Neural progenitor cell (in vitro differentiated cells): ENCODE data around the gene MAP2K5. TPM values are rescaled to one million over a fixed set of nuclear protein-coding genes. Genes with fewer than 3 reads are reported as not detected.

Experiments
- DNase-seq: peaks from one replicate; pipeline ENCODE4 v3.0.0-alpha.2; 2016; ENCODE audit warnings: low spot score
- H2AFZ ChIP-seq: fragments of 200-600 bp; sonication (generic); replicated peaks from 2 replicates; pipeline ENCODE4 v1.6.1; 2016; ENCODE audit warnings: antibody characterized with exemption
- H3F3A ChIP-seq: fragments of 200-600 bp; sonication (generic); 2 replicates; pipeline ENCODE4 v1.6.1; 2016; ENCODE audit warnings: antibody characterized with exemption, low read depth
- H3K27ac ChIP-seq: fragments of 200-600 bp; sonication (generic); 2 replicates; pipeline ENCODE4 v1.5.1; 2016; ENCODE audit warnings: mild to moderate bottlenecking
- H3K27me3 ChIP-seq: fragments of 200-600 bp; sonication (generic); 2 replicates; pipeline ENCODE4 v1.6.1; 2016; ENCODE audit warnings: mild to moderate bottlenecking, moderate library complexity
- H3K36me3 ChIP-seq: fragments of 200-600 bp; sonication (generic); 2 replicates; pipeline ENCODE4 v1.5.1; 2016
- H3K4me1 ChIP-seq: fragments of 200-600 bp; sonication (generic); 2 replicates; pipeline ENCODE4 v1.6.1; 2016; ENCODE audit warnings: mixed run types
- H3K4me2 ChIP-seq: fragments of 200-600 bp; sonication (generic); 2 replicates; pipeline ENCODE4 v1.6.1; 2016
- H3K4me3 ChIP-seq: fragments of 200-600 bp; sonication (generic); 2 replicates; pipeline ENCODE4 v1.5.1; 2016
- H3K79me2 ChIP-seq: fragments of 200-600 bp; sonication (generic); 2 replicates; pipeline ENCODE4 v1.6.1; 2016; ENCODE audit warnings: low read depth
- H3K9ac ChIP-seq: fragments of 200-600 bp; sonication (generic); 2 replicates; pipeline ENCODE4 v1.6.1; 2016
- H3K9me3 ChIP-seq: fragments of 200-600 bp; sonication (generic); 2 replicates; pipeline ENCODE4 v1.5.1; 2016; ENCODE audit warnings: low read depth
- H4K20me1 ChIP-seq: fragments of 200-600 bp; sonication (generic); 2 replicates; pipeline ENCODE4 v1.6.1; 2016; ENCODE audit warnings: low read depth
- H3K27ac Mint-ChIP-seq: 3 replicates; pipeline ENCODE4 v1.8.0; 2021; ENCODE audit warnings: mixed read lengths
- H3K27me3 Mint-ChIP-seq: 2 replicates; pipeline ENCODE4 v1.8.0; 2022; ENCODE audit warnings: low read depth, mild to moderate bottlenecking, inconsistent platforms, moderate library complexity, mixed read lengths; ENCODE audit not compliant: insufficient read depth
- H3K36me3 Mint-ChIP-seq: 3 replicates; pipeline ENCODE4 v1.8.0; 2021; ENCODE audit warnings: mixed read lengths
- H3K4me1 Mint-ChIP-seq: 3 replicates; pipeline ENCODE4 v1.8.0; 2021; ENCODE audit warnings: mixed read lengths
- H3K4me3 Mint-ChIP-seq: 3 replicates; pipeline ENCODE4 v1.8.0; 2021; ENCODE audit warnings: mild to moderate bottlenecking, moderate library complexity, mixed read lengths
- H3K9me3 Mint-ChIP-seq: 3 replicates; pipeline ENCODE4 v1.8.0; 2020; ENCODE audit warnings: mixed read lengths
- EZH2 ChIP-seq: fragments of 200-600 bp; sonication (generic); IDR thresholded peaks from 2 replicates; pipeline ENCODE4 v1.6.1; 2017; ENCODE audit warnings: antibody characterized with exemption, mild to moderate bottlenecking, moderate library complexity
- EZH2phosphoT487 ChIP-seq: fragments of 200-600 bp; sonication (generic); IDR thresholded peaks from 2 replicates; pipeline ENCODE4 v1.6.1; 2017; ENCODE audit warnings: antibody characterized with exemption
- total RNA-seq: library from RNA; depleted of rRNA; stranded (reverse); fragments of >200 nt; gene quantifications from 2 replicates; pipeline ENCODE4 v1.2.3, GENCODE V29; 2015; ENCODE audit warnings: low replicate concordance
- TF ChIP-seq, protein P1 (sequence below): fragments of 200-600 bp; sonication (generic); IDR thresholded peaks from 2 replicates; pipeline ENCODE4 v1.5.1; 2017; ENCODE audit warnings: antibody characterized with exemption, mild to moderate bottlenecking

The MAP2K5 gene
- total RNA-seq, 1 donor from 2014 or later, result 17.2 TPM

DNA sequence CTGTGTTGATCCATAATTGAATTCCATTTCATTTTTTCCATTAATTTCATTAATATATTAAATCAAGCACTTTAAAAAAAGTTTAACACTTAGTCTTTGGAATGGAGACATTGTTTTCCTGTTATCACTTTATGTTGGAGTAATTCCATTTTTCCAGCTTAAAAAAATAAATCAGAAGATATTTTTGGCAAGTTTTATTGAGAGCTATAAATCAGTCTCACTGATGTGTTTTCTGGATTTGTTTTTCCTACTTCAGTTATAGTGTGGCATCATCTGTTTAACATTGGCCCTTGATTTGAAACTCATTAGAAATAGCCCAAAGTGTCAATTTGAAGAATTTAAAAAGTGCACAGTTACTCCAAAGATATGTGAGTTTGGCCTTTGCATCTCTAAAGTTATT is 53.1 kb downstream of the MAP2K5 start:
- Histone ChIP-seq H2AFZ (no peak overlapping the region), H3K4me3 (no peak overlapping the region), H3K4me2 (no peak overlapping the region), H3K27me3 (no peaks in the 10 kb centered on the region), H3K9ac (no peak overlapping the region), H3K36me3 (no peaks in the 10 kb centered on the region), H3K27ac (no peak overlapping the region), H3F3A (no peaks in the 10 kb centered on the region), H3K9me3 (no peaks in the 10 kb centered on the region), H3K79me2 (no peaks in the 10 kb centered on the region), H3K4me1 (no peaks in the 10 kb centered on the region), H4K20me1 (no peaks in the 10 kb centered on the region)
- Mint-ChIP-seq H3K9me3 (peaks cover 2% of the 10 kb centered on the region), H3K4me1 (peaks cover 8% of the 10 kb centered on the region), H3K4me3 (no peak overlapping the region), H3K27ac (no peak overlapping the region), H3K36me3 (peaks cover 6% of the 10 kb centered on the region), H3K27me3 (peaks cover 2% of the 10 kb centered on the region)
- TF ChIP-seq, protein P1, sequence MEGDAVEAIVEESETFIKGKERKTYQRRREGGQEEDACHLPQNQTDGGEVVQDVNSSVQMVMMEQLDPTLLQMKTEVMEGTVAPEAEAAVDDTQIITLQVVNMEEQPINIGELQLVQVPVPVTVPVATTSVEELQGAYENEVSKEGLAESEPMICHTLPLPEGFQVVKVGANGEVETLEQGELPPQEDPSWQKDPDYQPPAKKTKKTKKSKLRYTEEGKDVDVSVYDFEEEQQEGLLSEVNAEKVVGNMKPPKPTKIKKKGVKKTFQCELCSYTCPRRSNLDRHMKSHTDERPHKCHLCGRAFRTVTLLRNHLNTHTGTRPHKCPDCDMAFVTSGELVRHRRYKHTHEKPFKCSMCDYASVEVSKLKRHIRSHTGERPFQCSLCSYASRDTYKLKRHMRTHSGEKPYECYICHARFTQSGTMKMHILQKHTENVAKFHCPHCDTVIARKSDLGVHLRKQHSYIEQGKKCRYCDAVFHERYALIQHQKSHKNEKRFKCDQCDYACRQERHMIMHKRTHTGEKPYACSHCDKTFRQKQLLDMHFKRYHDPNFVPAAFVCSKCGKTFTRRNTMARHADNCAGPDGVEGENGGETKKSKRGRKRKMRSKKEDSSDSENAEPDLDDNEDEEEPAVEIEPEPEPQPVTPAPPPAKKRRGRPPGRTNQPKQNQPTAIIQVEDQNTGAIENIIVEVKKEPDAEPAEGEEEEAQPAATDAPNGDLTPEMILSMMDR, result no peak
- TF ChIP-seq EZH2phosphoT487, result no peak
- TF ChIP-seq EZH2, result no peak
- no peak for DNase-seq

DNA sequence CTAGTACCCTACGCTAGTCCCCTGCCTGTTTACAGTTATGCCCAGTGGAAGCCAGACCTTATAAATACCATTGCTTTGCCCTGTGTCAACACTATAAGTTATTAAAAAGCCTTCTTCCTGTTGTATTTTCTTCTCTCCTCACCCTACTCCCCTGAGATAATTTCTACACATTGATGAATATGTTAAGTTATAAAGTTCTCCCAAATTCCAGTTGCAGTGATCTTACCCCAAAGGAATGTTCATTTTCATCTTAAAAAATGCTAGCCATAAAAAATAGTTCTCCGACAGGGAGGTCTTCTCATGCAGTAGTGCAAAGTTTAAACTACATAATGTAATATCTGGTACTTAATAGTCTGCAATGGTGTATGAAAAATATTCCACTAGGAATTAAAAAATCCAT is 58.6 kb downstream of the MAP2K5 start:
- H3K27me3 ChIP-seq, result no peaks in the 10 kb centered on the region
- H3F3A ChIP-seq, result no peaks in the 10 kb centered on the region
- Mint-ChIP-seq H3K4me1 (no peaks in the 10 kb centered on the region), H3K27ac (no peak overlapping the region), H3K36me3 (peaks cover 2% of the 10 kb centered on the region), H3K9me3 (no peaks in the 10 kb centered on the region), H3K4me3 (no peak overlapping the region), H3K27me3 (no peaks in the 10 kb centered on the region)
- no peaks in the 10 kb centered on the region for H3K36me3 ChIP-seq
- no peaks in the 10 kb centered on the region for H3K9me3 ChIP-seq
- no peak overlapping the region for H2AFZ ChIP-seq
- no peak overlapping the region for H3K27ac ChIP-seq
- H3K4me3 ChIP-seq, result no peak overlapping the region
- no peak for DNase-seq
- H3K79me2 ChIP-seq, result no peaks in the 10 kb centered on the region
- H4K20me1 ChIP-seq, result no peaks in the 10 kb centered on the region
- H3K4me1 ChIP-seq, result no peaks in the 10 kb centered on the region
- no peak for TF ChIP-seq EZH2
- TF ChIP-seq, protein P1, result no peak
- TF ChIP-seq EZH2phosphoT487, result no peak
- no peak overlapping the region for H3K4me2 ChIP-seq
- no peak overlapping the region for H3K9ac ChIP-seq

DNA sequence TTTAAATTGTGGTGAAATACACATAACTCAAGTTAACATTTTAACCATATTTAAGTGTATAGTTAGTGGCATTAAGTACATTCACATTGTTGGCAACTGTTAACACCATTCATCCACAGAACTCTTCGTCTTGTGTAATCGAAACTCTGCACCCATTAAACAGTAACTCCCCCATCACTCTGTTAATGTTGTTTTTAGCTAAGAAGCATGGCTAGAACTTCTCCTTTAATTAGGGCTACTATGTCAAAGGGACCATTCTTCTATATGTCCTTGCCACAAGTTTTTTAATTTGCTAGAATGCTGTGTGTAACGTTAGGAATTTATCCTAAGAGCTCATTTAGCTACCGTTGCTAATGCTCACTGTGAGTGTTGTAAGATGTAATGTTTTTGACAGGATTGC is 60.6 kb downstream of the MAP2K5 start:
- Mint-ChIP-seq H3K27me3 (no peaks in the 10 kb centered on the region), H3K9me3 (no peaks in the 10 kb centered on the region), H3K4me1 (peaks cover under 1% of the 10 kb centered on the region), H3K27ac (no peak overlapping the region), H3K4me3 (no peak overlapping the region), H3K36me3 (no peaks in the 10 kb centered on the region)
- Histone ChIP-seq H3F3A (no peaks in the 10 kb centered on the region), H3K4me2 (no peak overlapping the region), H2AFZ (no peak overlapping the region), H3K4me1 (peaks cover 4% of the 10 kb centered on the region), H3K27me3 (no peaks in the 10 kb centered on the region), H3K27ac (no peak overlapping the region), H3K79me2 (no peaks in the 10 kb centered on the region), H3K4me3 (no peak overlapping the region), H3K9me3 (no peaks in the 10 kb centered on the region), H4K20me1 (no peaks in the 10 kb centered on the region), H3K9ac (no peak overlapping the region), H3K36me3 (no peaks in the 10 kb centered on the region)
- DNase-seq, result no peak
- TF ChIP-seq EZH2, result no peak
- no peak for TF ChIP-seq EZH2phosphoT487
- TF ChIP-seq, protein P1, result no peak
